ENCODE data around the gene LAMA5.

Gene LAMA5

GRCh38 chr20:62402456-62403150 lies 35.5 kb upstream of the LAMA5 start:
- no peak for DNase-seq (ENCODE audit: low read depth)
- TF ChIP-seq, protein P1, sequence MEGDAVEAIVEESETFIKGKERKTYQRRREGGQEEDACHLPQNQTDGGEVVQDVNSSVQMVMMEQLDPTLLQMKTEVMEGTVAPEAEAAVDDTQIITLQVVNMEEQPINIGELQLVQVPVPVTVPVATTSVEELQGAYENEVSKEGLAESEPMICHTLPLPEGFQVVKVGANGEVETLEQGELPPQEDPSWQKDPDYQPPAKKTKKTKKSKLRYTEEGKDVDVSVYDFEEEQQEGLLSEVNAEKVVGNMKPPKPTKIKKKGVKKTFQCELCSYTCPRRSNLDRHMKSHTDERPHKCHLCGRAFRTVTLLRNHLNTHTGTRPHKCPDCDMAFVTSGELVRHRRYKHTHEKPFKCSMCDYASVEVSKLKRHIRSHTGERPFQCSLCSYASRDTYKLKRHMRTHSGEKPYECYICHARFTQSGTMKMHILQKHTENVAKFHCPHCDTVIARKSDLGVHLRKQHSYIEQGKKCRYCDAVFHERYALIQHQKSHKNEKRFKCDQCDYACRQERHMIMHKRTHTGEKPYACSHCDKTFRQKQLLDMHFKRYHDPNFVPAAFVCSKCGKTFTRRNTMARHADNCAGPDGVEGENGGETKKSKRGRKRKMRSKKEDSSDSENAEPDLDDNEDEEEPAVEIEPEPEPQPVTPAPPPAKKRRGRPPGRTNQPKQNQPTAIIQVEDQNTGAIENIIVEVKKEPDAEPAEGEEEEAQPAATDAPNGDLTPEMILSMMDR (IDR thresholded peaks at IDR 0.05; ENCODE audit: control insufficient read depth, extremely low read depth, insufficient read depth) = no peak
- no peak overlapping the region for H3K4me3 ChIP-seq (ENCODE audit: low read depth, low read length)

DNA sequence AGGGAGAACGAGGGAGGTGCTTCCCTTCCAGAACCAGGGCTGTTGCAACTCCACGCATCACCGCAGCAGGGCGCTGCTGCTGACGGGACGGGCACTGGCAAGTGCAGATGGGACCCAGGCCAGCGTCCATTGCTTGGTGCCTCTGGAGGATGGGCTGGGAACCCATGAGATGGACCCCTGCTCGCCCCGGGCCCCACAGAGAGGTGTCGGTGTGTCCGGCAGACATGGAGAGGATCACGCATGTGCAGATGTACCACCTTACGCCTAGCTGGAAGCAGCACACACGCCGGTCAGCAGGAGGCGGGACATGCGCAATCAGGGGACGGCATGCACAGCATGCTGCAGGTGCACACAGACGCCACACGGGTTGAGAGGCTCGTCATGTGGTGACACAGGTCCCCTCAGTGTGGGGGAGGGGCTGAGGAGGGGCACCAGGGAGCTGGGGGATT lies 34.2 kb upstream of the LAMA5 start:
- H3K4me3 ChIP-seq (ENCODE audit: low read depth, low read length) = no peak overlapping the region
- no peak for DNase-seq (ENCODE audit: low read depth)
- TF ChIP-seq, protein P1 (IDR thresholded peaks at IDR 0.05; ENCODE audit: control insufficient read depth, extremely low read depth, insufficient read depth) = no peak

DNA sequence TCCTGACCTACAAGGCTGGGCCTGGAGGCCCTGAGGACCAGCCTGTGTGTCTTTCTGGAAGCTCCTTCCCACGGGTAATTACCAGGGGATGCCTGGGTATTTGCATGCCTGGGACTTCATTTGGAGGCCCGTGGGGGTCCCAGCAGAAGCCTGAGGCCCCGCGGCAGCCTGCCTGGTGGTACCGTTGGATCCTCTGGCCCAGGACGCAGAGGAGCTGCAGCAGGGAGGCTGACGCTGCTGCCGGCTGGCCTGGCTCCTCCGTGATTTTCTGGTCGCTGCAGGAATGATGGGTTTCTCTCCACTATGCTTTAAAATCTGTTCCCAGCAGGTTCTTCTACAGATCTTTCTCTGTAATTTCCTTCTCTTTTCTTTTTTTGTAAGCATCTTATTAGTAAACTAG lies 33.4 kb upstream of the LAMA5 start:
- H3K4me3 ChIP-seq (ENCODE audit: low read depth, low read length) = no peak overlapping the region
- TF ChIP-seq, protein P1 (IDR thresholded peaks at IDR 0.05; ENCODE audit: control insufficient read depth, extremely low read depth, insufficient read depth) = no peak
- DNase-seq (ENCODE audit: low read depth) = no peak

DNA sequence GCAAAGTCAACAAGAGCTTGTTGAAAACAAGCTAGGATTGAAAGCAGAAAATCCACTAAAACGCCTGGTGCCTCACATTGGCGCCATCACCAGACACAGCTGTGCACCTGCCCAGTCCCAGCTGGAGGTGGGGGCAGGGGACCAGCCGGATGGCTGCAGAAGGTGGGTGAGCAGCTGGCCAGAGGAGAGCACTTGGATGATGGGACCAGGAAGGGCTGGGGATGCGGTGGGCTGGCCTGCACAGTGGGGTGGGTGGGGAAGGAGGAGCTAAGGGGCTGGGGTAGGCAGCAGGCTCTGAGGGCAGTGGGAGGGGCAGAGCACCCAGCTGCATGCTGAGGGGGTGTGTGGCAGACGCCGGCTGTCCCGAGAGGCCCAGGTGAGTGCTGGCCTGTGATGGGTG lies 32.9 kb upstream of the LAMA5 start:
- H3K4me3 ChIP-seq (ENCODE audit: low read depth, low read length) = no peak overlapping the region
- TF ChIP-seq, protein P1 (IDR thresholded peaks at IDR 0.05; ENCODE audit: control insufficient read depth, extremely low read depth, insufficient read depth) = no peak
- DNase-seq (ENCODE audit: low read depth) = no peak

DNA sequence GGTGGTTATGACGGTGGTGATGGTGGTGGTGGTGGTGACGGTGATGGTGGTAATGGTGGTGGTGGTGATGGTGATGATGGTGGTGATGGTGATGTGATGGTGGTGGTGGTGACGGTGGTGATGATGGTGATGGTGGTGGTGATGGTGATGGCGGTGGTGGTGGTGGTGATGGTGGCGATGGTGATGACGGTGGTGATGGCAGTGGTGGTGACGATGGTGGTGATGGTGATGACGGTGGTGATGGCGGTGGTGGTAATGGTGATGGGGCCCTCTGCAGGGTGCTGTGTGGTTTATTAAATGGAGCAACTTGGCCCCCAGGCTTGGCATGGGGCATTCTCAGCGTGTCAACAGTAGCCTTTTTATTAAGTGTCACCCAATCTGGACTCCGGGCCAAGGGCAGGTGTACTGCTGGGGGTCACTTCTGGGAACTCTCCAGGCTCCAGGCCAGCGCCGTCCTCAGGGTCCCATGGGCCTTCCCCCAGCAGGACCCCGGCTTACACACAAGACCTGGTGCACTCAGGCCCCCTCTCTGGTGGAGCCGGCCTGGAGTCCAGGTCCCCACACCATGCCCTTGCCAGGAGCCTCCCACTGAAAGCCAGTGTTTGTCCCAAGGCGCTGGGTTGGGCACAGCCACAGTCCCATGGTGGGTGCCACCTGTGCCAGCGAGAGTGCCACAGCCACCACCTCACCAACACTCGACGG lies 31.2 kb upstream of the LAMA5 start:
- DNase-seq (ENCODE audit: low read depth) = no peak
- TF ChIP-seq, protein P1 (IDR thresholded peaks at IDR 0.05; ENCODE audit: control insufficient read depth, extremely low read depth, insufficient read depth) = no peak
- no peak overlapping the region for H3K4me3 ChIP-seq (ENCODE audit: low read depth, low read length)

DNA sequence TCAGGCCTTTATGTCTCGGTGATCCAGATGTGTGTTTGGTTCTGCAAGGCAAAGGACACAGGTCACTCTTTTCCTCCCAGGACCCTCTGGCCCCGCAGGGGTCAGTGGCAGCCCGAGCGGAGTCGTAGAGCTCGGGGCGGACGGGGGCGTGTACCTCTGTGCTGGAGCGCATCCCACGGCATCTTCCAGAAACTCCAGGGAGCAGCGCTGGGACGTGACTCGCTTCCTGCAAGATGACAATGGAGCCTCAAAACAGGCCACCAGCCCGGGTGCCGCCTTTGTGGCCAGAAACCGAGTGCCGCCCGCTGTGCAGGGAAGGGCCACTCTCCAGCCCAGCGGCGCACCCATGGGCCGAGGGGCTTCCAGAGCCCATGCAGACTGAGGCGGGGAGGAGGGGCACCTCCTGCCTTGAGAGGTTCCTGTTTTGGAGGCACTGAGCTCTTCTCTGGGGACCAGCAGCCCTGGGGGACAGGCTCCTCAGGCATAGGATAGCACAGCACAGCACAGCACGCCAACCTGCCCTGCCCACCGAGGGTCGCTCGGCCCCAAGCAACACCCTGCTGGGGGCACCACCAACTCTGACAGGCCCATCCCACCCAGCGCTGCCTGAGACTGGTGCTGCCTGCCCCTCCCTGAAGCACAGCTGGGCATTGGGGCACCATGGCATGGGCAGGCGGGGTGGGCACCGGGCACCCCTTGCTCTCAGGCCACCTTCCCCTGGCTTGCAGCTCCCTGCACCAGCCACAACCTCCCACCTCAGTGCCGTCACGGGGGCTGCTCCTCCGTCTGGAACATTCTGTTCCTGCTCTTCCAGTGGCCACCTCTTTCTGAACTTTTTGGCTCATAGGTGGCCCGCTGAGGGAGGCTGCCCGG lies 29.5 kb upstream of the LAMA5 start:
- DNase-seq (ENCODE audit: low read depth) = no peak
- no peak overlapping the region for H3K4me3 ChIP-seq (ENCODE audit: low read depth, low read length)
- TF ChIP-seq, protein P1 (IDR thresholded peaks at IDR 0.05; ENCODE audit: control insufficient read depth, extremely low read depth, insufficient read depth) = no peak

Data from LNCaP clone FGC (cell line).